Esophagus squamous epithelium (tissue), 4 donors: ENCODE results near the gene PALM3.

Experiments
- CTCF ChIP-seq, 6 experiments: fragments of 450-650 bp in 4 of 6; fragments of 200-600 bp in 2 of 6; sonication (generic) in 2 of 6; IDR thresholded peaks; one replicate each; pipeline ENCODE4 v1.5.1; 2016 to 2019; ENCODE audit warnings: antibody characterized with exemption in 6 of 6, mild to moderate bottlenecking in 4 of 6, moderate library complexity in 4 of 6
- POLR2A ChIP-seq, 4 donors: fragments of 450-650 bp; IDR thresholded peaks; one replicate each; pipeline ENCODE4 v1.6.1; 2017; ENCODE audit warnings: antibody characterized with exemption in 4 of 4, mild to moderate bottlenecking in 4 of 4, moderate library complexity in 3 of 4

DNA sequence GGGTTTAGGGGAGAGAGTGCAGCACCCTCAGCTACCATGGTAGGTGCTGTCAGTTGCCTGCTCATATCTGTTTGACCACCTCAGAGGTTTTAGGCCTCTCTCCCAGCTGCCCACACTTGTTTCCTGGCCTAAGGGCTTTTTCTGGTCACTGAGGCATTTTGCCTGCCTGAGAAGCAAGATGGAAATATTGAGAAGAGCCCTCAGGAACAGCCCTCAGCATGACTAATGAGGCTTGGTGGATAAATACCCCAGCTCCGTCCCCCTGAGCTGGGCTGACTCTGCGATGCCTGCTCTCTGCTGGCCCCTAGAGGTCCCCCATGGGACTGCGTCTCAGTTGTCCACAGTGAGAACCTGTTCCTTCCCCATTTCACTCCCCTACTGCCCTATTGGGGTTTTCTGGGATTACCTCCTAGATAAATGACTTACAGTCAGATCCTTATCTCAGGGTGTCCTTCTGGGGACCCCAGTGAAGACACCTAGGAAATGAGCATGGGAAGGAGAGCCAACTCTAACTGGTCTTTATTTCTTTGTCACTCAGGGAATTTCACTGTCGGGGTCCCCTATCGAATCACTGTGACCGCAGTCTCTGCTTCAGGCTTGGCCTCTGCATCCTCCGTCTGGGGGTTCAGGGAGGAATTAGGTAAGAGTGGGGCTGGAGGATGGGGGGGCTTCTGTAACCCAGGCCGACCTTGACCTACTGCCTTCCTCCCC lies 13.3 kb downstream of the PALM3 start:
- peak; percentile 63 to 82 (median 72) for TF ChIP-seq CTCF (IDR thresholded peaks at IDR 0.05)
- no peak for TF ChIP-seq POLR2A (IDR thresholded peaks at IDR 0.05)
